B cell (primary cell): ENCODE measurements around the gene NF2. TPM values are rescaled to one million over a fixed set of nuclear protein-coding genes. Genes with fewer than 3 reads are reported as not detected.
A peak's percentile ranks its signal among the peaks of the same experiment; 100 is the strongest.

Experiments
- ATAC-seq: fragments of 200-7000 bp; cut with Tn5 transposase; one replicate; pipeline ENCODE4 v1.10.0; 2021; ENCODE audit warnings: low read depth, mild to moderate bottlenecking, moderate number of reproducible peaks, moderate library complexity
- CTCF ChIA-PET: fragments of 350-600 bp; sonication (Branson Sonifier 250); formaldehyde crosslinking; loops from one replicate; lab custom pipeline; 2021; ENCODE audit warnings: antibody characterized with exemption, inconsistent platforms; lab: Charles Lee
- POLR2A ChIA-PET: fragments of 350-600 bp; sonication (Branson Sonifier 250); formaldehyde crosslinking; loops from one replicate; lab custom pipeline; 2021; ENCODE audit warnings: antibody characterized with exemption; lab: Charles Lee
- DNase-seq: peaks from one replicate; pipeline ENCODE4 v3.0.0; 2013
- H2AFZ ChIP-seq: 2 replicates; pipeline ENCODE4 v1.6.1; 2012; ENCODE audit warnings: mild to moderate bottlenecking, low read depth, low read length; ENCODE audit not compliant: insufficient read depth, poor library complexity, severe bottlenecking
- H3K27ac ChIP-seq, 2 donors: 1 replicate in 1 of 2; 2 replicates in 1 of 2; pipeline ENCODE4 v1.5.1; 2012 to 2013; ENCODE audit warnings: low read length in 2 of 2, mild to moderate bottlenecking in 2 of 2, moderate library complexity in 1 of 2
- H3K27me3 ChIP-seq, 4 experiments: fragments of 200-600 bp in 1 of 4; sonication (generic) in 1 of 4; replicated peaks in 1 of 4; 1 replicate in 2 of 4; 2 replicates in 2 of 4; pipeline versions ENCODE4 v1.6.1 to v1.7.0; 2013 to 2016; ENCODE audit warnings: low read length in 3 of 4, mild to moderate bottlenecking in 2 of 4, mixed read lengths in 1 of 4, moderate library complexity in 1 of 4; ENCODE audit not compliant: insufficient read depth in 4 of 4, control insufficient read depth in 3 of 4; ENCODE audit errors: control extremely low read depth in 1 of 4
- H3K36me3 ChIP-seq, 2 experiments: replicated peaks in 1 of 2; 1 replicate in 1 of 2; 2 replicates in 1 of 2; pipeline versions ENCODE4 v1.6.1 to v1.7.1; 2013; ENCODE audit warnings: low read length in 1 of 2; ENCODE audit not compliant: insufficient read depth in 2 of 2, control insufficient read depth in 1 of 2; ENCODE audit errors: control extremely low read depth in 1 of 2, extremely low read depth in 1 of 2
- H3K4me1 ChIP-seq, 2 donors: fragments of 200-600 bp in 1 of 2; sonication (generic) in 1 of 2; 1 replicate in 1 of 2; 2 replicates in 1 of 2; pipeline versions ENCODE4 v1.5.1 to v1.6.1; 2013 to 2017; ENCODE audit warnings: low read length in 2 of 2; ENCODE audit not compliant: control insufficient read depth in 2 of 2, insufficient read depth in 2 of 2
- H3K4me2 ChIP-seq: replicated peaks from 2 replicates; pipeline ENCODE3; 2012; ENCODE audit warnings: mild to moderate bottlenecking, low read depth, low read length; ENCODE audit not compliant: poor library complexity, severe bottlenecking
- H3K4me3 ChIP-seq, 5 experiments: fragments of 200-600 bp in 1 of 5; sonication (generic) in 1 of 5; 1 replicate in 3 of 5; 2 replicates in 2 of 5; pipeline versions ENCODE4 v1.5.1 to v1.7.0; 2011 to 2016; ENCODE audit warnings: low read length in 4 of 5, mild to moderate bottlenecking in 4 of 5, low read depth in 2 of 5, control low read depth in 1 of 5, moderate library complexity in 1 of 5; ENCODE audit not compliant: insufficient read depth in 1 of 5; ENCODE audit errors: control extremely low read depth in 1 of 5, extremely low read depth in 1 of 5
- H3K79me2 ChIP-seq: fragments of 200-600 bp; sonication (generic); one replicate; pipeline ENCODE4 v1.6.0; 2016; ENCODE audit warnings: low read length; ENCODE audit not compliant: control insufficient read depth, insufficient read depth
- H3K9ac ChIP-seq: fragments of 200-600 bp; sonication (generic); 2 replicates; pipeline ENCODE4 v1.6.1; 2017; ENCODE audit warnings: mild to moderate bottlenecking, low read length, moderate library complexity
- H3K9me3 ChIP-seq, 3 donors: one replicate each; pipeline versions ENCODE4 v1.6.1 to v1.7.1; 2013; ENCODE audit warnings: low read length in 2 of 3; ENCODE audit not compliant: control insufficient read depth in 2 of 3, insufficient read depth in 1 of 3; ENCODE audit errors: control extremely low read depth in 1 of 3
- H4K20me1 ChIP-seq: 2 replicates; pipeline ENCODE4 v1.6.0; 2012; ENCODE audit warnings: mild to moderate bottlenecking, low read length; ENCODE audit not compliant: insufficient read depth, control insufficient read depth, poor library complexity, severe bottlenecking
- H3K27ac Mint-ChIP-seq: one replicate; pipeline ENCODE4 v1.8.0; 2021; ENCODE audit warnings: mixed read lengths
- H3K27me3 Mint-ChIP-seq: one replicate; pipeline ENCODE4 v1.8.0; 2021; ENCODE audit warnings: mixed read lengths
- H3K4me1 Mint-ChIP-seq: one replicate; pipeline ENCODE4 v1.8.0; 2021; ENCODE audit warnings: mixed read lengths
- H3K4me3 Mint-ChIP-seq: one replicate; pipeline ENCODE4 v1.8.0; 2021; ENCODE audit warnings: mixed read lengths
- H3K9me3 Mint-ChIP-seq: one replicate; pipeline ENCODE4 v1.8.0; 2022; ENCODE audit warnings: mixed read lengths; ENCODE audit not compliant: insufficient read depth
- EZH2 ChIP-seq: IDR thresholded peaks from 2 replicates; pipeline ENCODE4 v1.6.1; 2012; ENCODE audit warnings: borderline replicate concordance, low read depth, mild to moderate bottlenecking, moderate library complexity, low read length; ENCODE audit not compliant: insufficient read depth, poor library complexity, severe bottlenecking
- WGBS: methylation state at CpG from one replicate; pipeline ENCODE4 v1.1.5; 2013; ENCODE audit warnings: missing lambda C conversion rate; ENCODE audit not compliant: insufficient coverage; 5-methylcytosine and 5-hydroxymethylcytosine counted together
- intact Hi-C: fragments of 100-400 bp; cut with micrococcal nuclease; formaldehyde crosslinking; loops from one replicate; pipeline ENCODE4 v1.10.0; 2022
- polyA plus RNA-seq: library from polyadenylated mRNA; depleted of rRNA; stranded (reverse); fragments of >200 nt; gene quantifications from 2 replicates; pipeline ENCODE4 v1.2.3, GENCODE V29; 2012
- total RNA-seq, 2 donors: library from RNA; stranded (reverse); fragments of 120-200 nt in 1 of 2; gene quantifications; 1 replicate in 1 of 2; 2 replicates in 1 of 2; pipeline versions ENCODE4 v1.2.3 to v1.2.4, GENCODE V29; 2013 to 2022
- TF ChIP-seq, protein P1 (sequence below): fragments of 200-600 bp; IDR thresholded peaks from one replicate; pipeline ENCODE4 v1.8.0; 2022; ENCODE audit warnings: antibody characterized with exemption, mild to moderate bottlenecking

NF2 gene
- total and polyA plus RNA-seq, 2 donors (not counting 1 experiment from before 2014, with no cell fraction given), result 9.4 to 26.6 TPM

DNA sequence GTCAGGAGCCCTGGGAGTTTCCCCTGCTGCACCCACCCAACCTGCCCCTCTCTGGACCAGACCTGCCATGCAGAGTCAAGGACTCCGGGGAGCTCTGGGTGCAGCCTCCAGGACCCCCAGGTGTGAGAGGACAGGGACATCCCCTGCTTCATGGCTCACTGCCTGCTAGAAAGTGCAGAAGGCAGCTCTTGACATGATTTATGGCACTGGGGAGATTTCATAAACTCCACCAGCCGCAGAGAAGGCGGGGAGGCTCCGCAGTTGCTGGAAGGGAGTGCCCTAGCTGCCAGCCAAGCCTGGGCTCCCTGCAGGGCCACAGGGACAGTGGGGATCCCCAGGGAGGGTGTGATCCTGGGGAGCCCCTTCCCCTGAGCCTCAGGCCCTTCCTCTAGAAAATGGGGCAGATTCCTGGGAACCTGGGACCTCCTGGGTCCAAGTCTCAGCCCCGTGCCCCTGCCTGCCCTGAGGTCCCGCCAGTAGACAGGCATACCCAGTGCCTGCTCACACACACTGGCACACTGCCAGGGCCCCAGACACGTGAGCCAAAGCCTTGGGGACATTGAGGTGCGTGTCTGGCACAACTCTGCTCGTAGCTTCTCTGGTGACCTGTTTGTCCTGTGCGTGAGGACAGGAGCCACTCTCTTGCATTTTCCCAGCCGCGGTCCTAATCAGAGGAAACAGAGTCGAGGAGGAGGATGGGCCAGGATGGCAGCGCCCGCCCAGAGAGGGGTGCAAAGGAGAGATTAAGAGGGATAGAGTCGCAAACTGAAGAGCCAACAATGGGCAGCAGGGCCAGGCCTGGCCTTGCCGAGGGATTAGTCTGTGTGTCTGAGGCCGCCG, 130.1 kb downstream of the NF2 start:
- Mint-ChIP-seq H3K9me3 (no peaks in the 10 kb centered on the region), H3K27ac (no peak overlapping the region), H3K4me3 (no peak overlapping the region), H3K4me1 (no peaks in the 10 kb centered on the region), H3K27me3 (no peaks in the 10 kb centered on the region)
- peak; percentile 21 for ATAC-seq
- no peak overlapping the region for H2AFZ ChIP-seq
- H3K27me3 ChIP-seq, result no peaks in the 10 kb centered on the region
- H3K4me1 ChIP-seq, result no peaks in the 10 kb centered on the region
- H3K9ac ChIP-seq, result no peak overlapping the region
- intact Hi-C loops, result no loop called here
- TF ChIP-seq EZH2, result no peak
- TF ChIP-seq, protein P1, sequence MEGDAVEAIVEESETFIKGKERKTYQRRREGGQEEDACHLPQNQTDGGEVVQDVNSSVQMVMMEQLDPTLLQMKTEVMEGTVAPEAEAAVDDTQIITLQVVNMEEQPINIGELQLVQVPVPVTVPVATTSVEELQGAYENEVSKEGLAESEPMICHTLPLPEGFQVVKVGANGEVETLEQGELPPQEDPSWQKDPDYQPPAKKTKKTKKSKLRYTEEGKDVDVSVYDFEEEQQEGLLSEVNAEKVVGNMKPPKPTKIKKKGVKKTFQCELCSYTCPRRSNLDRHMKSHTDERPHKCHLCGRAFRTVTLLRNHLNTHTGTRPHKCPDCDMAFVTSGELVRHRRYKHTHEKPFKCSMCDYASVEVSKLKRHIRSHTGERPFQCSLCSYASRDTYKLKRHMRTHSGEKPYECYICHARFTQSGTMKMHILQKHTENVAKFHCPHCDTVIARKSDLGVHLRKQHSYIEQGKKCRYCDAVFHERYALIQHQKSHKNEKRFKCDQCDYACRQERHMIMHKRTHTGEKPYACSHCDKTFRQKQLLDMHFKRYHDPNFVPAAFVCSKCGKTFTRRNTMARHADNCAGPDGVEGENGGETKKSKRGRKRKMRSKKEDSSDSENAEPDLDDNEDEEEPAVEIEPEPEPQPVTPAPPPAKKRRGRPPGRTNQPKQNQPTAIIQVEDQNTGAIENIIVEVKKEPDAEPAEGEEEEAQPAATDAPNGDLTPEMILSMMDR, result no peak
- no peak overlapping the region for H3K4me2 ChIP-seq
- no peaks in the 10 kb centered on the region for H4K20me1 ChIP-seq
- DNase-seq, result no peak
- H3K36me3 ChIP-seq, result peaks cover 0 to 3% of the 10 kb centered on the region in 2 experiments
- no peak overlapping the region for H3K27ac ChIP-seq
- 26% methylated on average over 19 of the region's 19 CpGs for WGBS
- ChIA-PET CTCF (no interaction called here), POLR2A (no interaction called here)
- no peaks in the 10 kb centered on the region for H3K9me3 ChIP-seq
- no peaks in the 10 kb centered on the region for H3K79me2 ChIP-seq
- H3K4me3 ChIP-seq, result no peak overlapping the region

DNA sequence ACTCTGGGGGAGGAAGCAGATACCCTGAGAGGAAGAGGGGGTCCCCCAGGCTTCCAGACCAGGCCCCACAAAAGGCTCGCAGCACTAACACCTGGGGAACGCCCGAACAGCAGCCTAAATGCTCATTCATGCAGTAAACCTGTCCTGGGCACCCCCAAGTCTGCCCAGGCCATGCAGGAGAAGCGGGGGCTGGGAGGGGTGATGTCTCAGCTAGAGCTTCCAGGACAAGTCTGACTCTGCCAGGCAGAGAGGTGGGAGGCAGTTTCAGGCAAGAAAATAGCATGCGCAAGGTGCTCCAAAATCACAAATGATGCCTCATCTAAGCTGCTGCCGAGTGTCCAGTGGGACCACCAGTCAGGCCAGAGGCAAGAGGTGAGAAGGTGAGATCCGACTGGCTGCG, 131.0 kb downstream of the NF2 start:
- H3K27ac Mint-ChIP-seq, result no peak overlapping the region

More for the DNA sequence above, 131.0 kb downstream of the NF2 start:
- Histone ChIP-seq H3K27me3 (no peaks in the 10 kb centered on the region), H3K4me3 (no peak overlapping the region), H3K79me2 (no peaks in the 10 kb centered on the region), H3K4me2 (no peak overlapping the region), H3K9me3 (no peaks in the 10 kb centered on the region), H4K20me1 (no peaks in the 10 kb centered on the region), H2AFZ (no peak overlapping the region), H3K27ac (no peak overlapping the region), H3K4me1 (no peaks in the 10 kb centered on the region), H3K9ac (no peak overlapping the region), H3K36me3 (peaks cover 0 to 3% of the 10 kb centered on the region in 2 experiments)
- no peak for DNase-seq
- Mint-ChIP-seq H3K27me3 (no peaks in the 10 kb centered on the region), H3K4me3 (no peak overlapping the region), H3K4me1 (no peaks in the 10 kb centered on the region), H3K9me3 (no peaks in the 10 kb centered on the region)
- intact Hi-C loops, result no loop called here
- POLR2A ChIA-PET, result no interaction called here
- 77% methylated on average over 8 of the region's 8 CpGs for WGBS
- CTCF ChIA-PET, result no interaction called here
- ATAC-seq, result no peak
- TF ChIP-seq, protein P1, result no peak
- no peak for TF ChIP-seq EZH2
